ENCODE results near the gene BIN2. TPM values are rescaled to one million over a fixed set of nuclear protein-coding genes. Genes with fewer than 3 reads are reported as not detected.
A peak's percentile ranks its signal among the peaks of the same experiment; 100 is the strongest.
"Not testable (repeated sequence)": the region's sequence is repeated elsewhere in the genome, so short reads cannot be mapped to it uniquely, and the experiment has no call there.

Gene BIN2
- total RNA-seq, 1 experiment from 2014 or later: not detected

- Histone ChIP-seq H3K9me3 (ENCODE audit: insufficient read depth, low read depth) (no peaks in the 10 kb centered on the region), H3K4me3 (no peak overlapping the region), H3K27ac (no peak overlapping the region), H3K27me3 (ENCODE audit: insufficient read depth, low read depth) (no peaks in the 10 kb centered on the region), H3K9me2 (ENCODE audit: insufficient read depth) (no peaks in the 10 kb centered on the region), H4K20me1 (ENCODE audit: insufficient read depth) (no peaks in the 10 kb centered on the region), H3K79me2 (ENCODE audit: low read depth) (no peaks in the 10 kb centered on the region), H2AFZ (no peak overlapping the region), H3K36me3 (ENCODE audit: low read depth) (no peaks in the 10 kb centered on the region), H3F3A (ENCODE audit: insufficient read depth, low read depth) (peaks cover 42% of the 10 kb centered on the region), H3K4me2 (no peak overlapping the region), H3K4me1 (replicated peaks; ENCODE audit: insufficient read depth) (peaks cover 33% of the 10 kb centered on the region)
- CTCF ChIA-PET: no interaction called here
- no peak for DNase-seq
- intact Hi-C loops (cut with micrococcal nuclease; ENCODE audit: unreplicated experiment): no loop called here
- no TSS peak for BruUV-seq (replicated peaks)
- no peak for TF ChIP-seq EZH2 (IDR thresholded peaks at IDR 0.05; ENCODE audit: low read depth)
- no peak for TF ChIP-seq CTCF (conservative IDR thresholded peaks at IDR 0.05)
- POLR2A ChIA-PET (ENCODE audit: unreplicated experiment): no interaction called here
These were observed 12.6 kb downstream of the BIN2 start for GRCh38 chr12:51311389-51311788.

- BruUV-seq (replicated peaks): no TSS peak
- peak overlapping the region; percentile 51 for H3K4me2 ChIP-seq
- no peaks in the 10 kb centered on the region for H3K9me3 ChIP-seq (ENCODE audit: insufficient read depth, low read depth)
- H3K27me3 ChIP-seq (ENCODE audit: insufficient read depth, low read depth): no peaks in the 10 kb centered on the region
- intact Hi-C loops (cut with micrococcal nuclease; ENCODE audit: unreplicated experiment): no loop called here
- H4K20me1 ChIP-seq (ENCODE audit: insufficient read depth): no peaks in the 10 kb centered on the region
- ChIA-PET POLR2A (ENCODE audit: unreplicated experiment) (interaction anchor here (0.6 to 1.0 kb wide), 5 partner anchors 11 to 59 kb away, joined by 3 to 15 read pairs (median 7); no protein-coding TSS in a partner anchor), CTCF (interaction anchor here (0.5 to 1.4 kb wide), 3 partner anchors 33 to 275 kb away, joined by 6 to 8 read pairs (median 7); no protein-coding TSS in a partner anchor)
- no peaks in the 10 kb centered on the region for H3K79me2 ChIP-seq (ENCODE audit: low read depth)
- no peak overlapping the region for H3K4me3 ChIP-seq
- DNase-seq: peak; percentile 55 to 95
- peaks cover 36% of the 10 kb centered on the region for H3F3A ChIP-seq (ENCODE audit: insufficient read depth, low read depth)
- H3K36me3 ChIP-seq (ENCODE audit: low read depth): no peaks in the 10 kb centered on the region
- no peak overlapping the region for H2AFZ ChIP-seq
- H3K4me1 ChIP-seq (replicated peaks; ENCODE audit: insufficient read depth): peaks cover 33% of the 10 kb centered on the region
- no peaks in the 10 kb centered on the region for H3K9me2 ChIP-seq (ENCODE audit: insufficient read depth)
- H3K27ac ChIP-seq: peak overlapping the region; percentile 76
- TF ChIP-seq EZH2 (IDR thresholded peaks at IDR 0.05; ENCODE audit: low read depth) (no peak), CTCF (conservative IDR thresholded peaks at IDR 0.05) (no peak)
These were observed 16.1 kb downstream of the BIN2 start for GRCh38 chr12:51307655-51308593.

- Histone ChIP-seq H3K4me3 (no peak overlapping the region), H2AFZ (no peak overlapping the region), H3K36me3 (ENCODE audit: low read depth) (no peaks in the 10 kb centered on the region), H3K4me2 (no peak overlapping the region), H3K27ac (no peak overlapping the region), H3F3A (ENCODE audit: insufficient read depth, low read depth) (peaks cover 36% of the 10 kb centered on the region), H3K9me2 (ENCODE audit: insufficient read depth) (no peaks in the 10 kb centered on the region; the same call in 1 of the 2 replicates), H3K4me1 (replicated peaks; ENCODE audit: insufficient read depth) (peaks cover 33% of the 10 kb centered on the region), H3K27me3 (ENCODE audit: insufficient read depth, low read depth) (no peaks in the 10 kb centered on the region), H3K9me3 (ENCODE audit: insufficient read depth, low read depth) (no peaks in the 10 kb centered on the region), H3K79me2 (ENCODE audit: low read depth) (no peaks in the 10 kb centered on the region), H4K20me1 (ENCODE audit: insufficient read depth) (no peaks in the 10 kb centered on the region)
- no TSS peak for BruUV-seq (replicated peaks)
- POLR2A ChIA-PET (ENCODE audit: unreplicated experiment): no interaction called here
- CTCF ChIA-PET: no interaction called here
- TF ChIP-seq CTCF (conservative IDR thresholded peaks at IDR 0.05) (no peak), EZH2 (IDR thresholded peaks at IDR 0.05; ENCODE audit: low read depth) (no peak)
- intact Hi-C loops (cut with micrococcal nuclease; ENCODE audit: unreplicated experiment): no loop called here
- no peak for DNase-seq
These were observed 17.5 kb downstream of the BIN2 start for GRCh38 chr12:51306507-51306906.

GRCh38 chr12:51300768-51301167 lies 23.2 kb downstream of the BIN2 start:
- POLR2A ChIA-PET (ENCODE audit: unreplicated experiment): not testable (repeated sequence)

More at GRCh38 chr12:51300768-51301167, 23.2 kb downstream of the BIN2 start:
- H4K20me1 ChIP-seq (ENCODE audit: insufficient read depth); H3K4me3 ChIP-seq; H2AFZ ChIP-seq; H3K79me2 ChIP-seq (ENCODE audit: low read depth); H3K9me2 ChIP-seq (ENCODE audit: insufficient read depth); H3K27ac ChIP-seq; DNase-seq; H3K4me2 ChIP-seq; H3K36me3 ChIP-seq (ENCODE audit: low read depth); H3K27me3 ChIP-seq (ENCODE audit: insufficient read depth, low read depth); H3K4me1 ChIP-seq (replicated peaks; ENCODE audit: insufficient read depth); H3F3A ChIP-seq (ENCODE audit: insufficient read depth, low read depth); BruUV-seq (replicated peaks); H3K9me3 ChIP-seq (ENCODE audit: insufficient read depth, low read depth); intact Hi-C loops (cut with micrococcal nuclease; ENCODE audit: unreplicated experiment): not testable (repeated sequence)
- CTCF ChIA-PET: interaction anchor here (0.8 kb wide), 1 partner anchor 31 kb away, joined by 3 read pairs; no protein-coding TSS in a partner anchor

Data from PC-9 (cell line).